HS-27A (cell line): ENCODE results near the gene ARHGAP1.
A peak's percentile ranks its signal among the peaks of the same experiment; 100 is the strongest.
"Not testable (repeated sequence)": the region's sequence is repeated elsewhere in the genome, so short reads cannot be mapped to it uniquely, and the experiment has no call there.

Experiments
- DNase-seq: peaks from one replicate; pipeline ENCODE4 v3.0.0-alpha.2; 2012; ENCODE audit warnings: low read depth, missing footprints

Gene ARHGAP1

GRCh38 chr11:46673713-46674462 lies 26.5 kb downstream of the ARHGAP1 start:
- DNase-seq = no peak

- no peak for DNase-seq
Observed at GRCh38 chr11:46672381-46672839, 28.0 kb downstream of the ARHGAP1 start.

GRCh38 chr11:46671958-46672315 lies 28.5 kb downstream of the ARHGAP1 start:
- DNase-seq = no peak

GRCh38 chr11:46670521-46670920 lies 29.9 kb downstream of the ARHGAP1 start:
- not testable (repeated sequence) for DNase-seq

- DNase-seq = no peak
Observed at GRCh38 chr11:46669711-46670139, 30.7 kb downstream of the ARHGAP1 start.

- DNase-seq = no peak
Observed at GRCh38 chr11:46668480-46669085, 31.8 kb downstream of the ARHGAP1 start.

- no peak for DNase-seq
Observed at GRCh38 chr11:46667043-46667481, 33.4 kb downstream of the ARHGAP1 start.

GRCh38 chr11:46666516-46666915 lies 33.9 kb downstream of the ARHGAP1 start:
- no peak for DNase-seq

GRCh38 chr11:46665356-46665755 lies 35.1 kb downstream of the ARHGAP1 start:
- DNase-seq = no peak

GRCh38 chr11:46664612-46665011 lies 35.8 kb downstream of the ARHGAP1 start:
- no peak for DNase-seq

- DNase-seq = no peak
Observed at GRCh38 chr11:46663277-46663940, 37.0 kb downstream of the ARHGAP1 start.

- no peak for DNase-seq
Observed at GRCh38 chr11:46662366-46662765, 38.1 kb downstream of the ARHGAP1 start.

GRCh38 chr11:46661836-46662235 lies 38.6 kb downstream of the ARHGAP1 start:
- DNase-seq = no peak

GRCh38 chr11:46659908-46660307 lies 40.5 kb downstream of the ARHGAP1 start:
- no peak for DNase-seq

- DNase-seq = no peak
Observed at GRCh38 chr11:46658259-46658658, 42.2 kb downstream of the ARHGAP1 start.

- DNase-seq = no peak
Observed at GRCh38 chr11:46657186-46657585, 43.2 kb downstream of the ARHGAP1 start.

GRCh38 chr11:46655631-46656030 lies 44.8 kb downstream of the ARHGAP1 start:
- no peak for DNase-seq

GRCh38 chr11:46649180-46649738 lies 51.2 kb downstream of the ARHGAP1 start:
- peak; percentile 95 for DNase-seq

GRCh38 chr11:46643986-46644385 lies 56.4 kb downstream of the ARHGAP1 start:
- DNase-seq = no peak

GRCh38 chr11:46643531-46643930 lies 56.9 kb downstream of the ARHGAP1 start:
- DNase-seq = no peak

- DNase-seq = no peak
Observed at GRCh38 chr11:46642627-46643335, 57.6 kb downstream of the ARHGAP1 start.

GRCh38 chr11:46641639-46642038 lies 58.8 kb downstream of the ARHGAP1 start:
- DNase-seq = no peak
